OCI-LY7 (cell line): Measurements from ENCODE around the gene HERPUD2. TPM values are rescaled to one million over a fixed set of nuclear protein-coding genes. Genes with fewer than 3 reads are reported as not detected.

Experiments used
- BruUV-seq: library from RNA; stranded (reverse); fragments of 400-500 nt; replicated peaks from 2 replicates; lab custom pipeline; 2021; lab: Mats Ljungman, UMichigan
- CTCF ChIA-PET: fragments of 300-600 bp; sonication (Branson Sonifier 250); formaldehyde crosslinking; loops from one replicate; lab custom pipeline; 2022; ENCODE audit warnings: antibody characterized with exemption; ENCODE audit not compliant: unreplicated experiment; lab: Charles Lee
- POLR2A ChIA-PET: fragments of 300-600 bp; sonication (Branson Sonifier 250); formaldehyde crosslinking; loops from one replicate; lab custom pipeline; 2022; ENCODE audit warnings: antibody characterized with exemption; lab: Charles Lee
- DNase-seq: peaks from one replicate; pipeline ENCODE4 v3.0.0-alpha.2; 2015; ENCODE audit warnings: low spot score
- H2AFZ ChIP-seq: fragments of 200-600 bp; sonication (generic), shearing (Covaris generic); 2 replicates; pipeline ENCODE4 v1.6.1; 2014; ENCODE audit warnings: mild to moderate bottlenecking, antibody characterized with exemption, low read length, moderate library complexity
- H3K27ac ChIP-seq: fragments of 200-600 bp; sonication (generic); 2 replicates; pipeline ENCODE4 v1.5.1; 2014; ENCODE audit warnings: mixed run types, low read depth, mild to moderate bottlenecking, moderate library complexity, low read length, inconsistent platforms; ENCODE audit not compliant: poor library complexity, severe bottlenecking
- H3K36me3 ChIP-seq: fragments of 200-600 bp; sonication (generic); 2 replicates; pipeline ENCODE4 v1.6.1; 2014; ENCODE audit warnings: mild to moderate bottlenecking, antibody characterized with exemption, low read length, moderate library complexity, mixed read lengths; ENCODE audit not compliant: insufficient read depth
- H3K4me1 ChIP-seq: fragments of 200-600 bp; sonication (generic); 2 replicates; pipeline ENCODE4 v1.5.1; 2014; ENCODE audit warnings: mild to moderate bottlenecking, low read length; ENCODE audit not compliant: insufficient read depth, poor library complexity, severe bottlenecking
- H3K4me2 ChIP-seq: fragments of 200-600 bp; sonication (generic); 2 replicates; pipeline ENCODE4 v1.6.1; 2014; ENCODE audit warnings: mild to moderate bottlenecking, low read length
- H3K4me3 ChIP-seq: fragments of 200-600 bp; sonication (generic); 2 replicates; pipeline ENCODE4 v1.5.1; 2014; ENCODE audit warnings: mild to moderate bottlenecking, low read depth, low read length; ENCODE audit not compliant: poor library complexity, severe bottlenecking
- H3K79me2 ChIP-seq: fragments of 200-600 bp; sonication (generic); 2 replicates; pipeline ENCODE4 v1.6.1; 2016; ENCODE audit warnings: low read depth, mild to moderate bottlenecking, low read length, moderate library complexity, mixed read lengths; ENCODE audit not compliant: insufficient read depth
- H3K9me2 ChIP-seq: fragments of 200-600 bp; sonication (generic); 2 replicates; pipeline ENCODE4 v1.6.1; 2016; ENCODE audit warnings: mild to moderate bottlenecking, low read length, mixed read lengths; ENCODE audit not compliant: insufficient read depth
- H3K9me3 ChIP-seq: fragments of 200-600 bp; sonication (generic); 2 replicates; pipeline ENCODE4 v1.6.1; 2014; ENCODE audit warnings: mild to moderate bottlenecking, mixed run types, low read length, mixed read lengths
- H4K20me1 ChIP-seq: fragments of 200-600 bp; sonication (generic); 2 replicates; pipeline ENCODE4 v1.6.1; 2014; ENCODE audit warnings: mild to moderate bottlenecking, antibody characterized with exemption, low read length, moderate library complexity, mixed read lengths; ENCODE audit not compliant: insufficient read depth
- CTCF ChIP-seq: fragments of 200-600 bp; sonication (generic); conservative IDR thresholded peaks from 2 replicates; pipeline ENCODE4 v1.5.1; 2014; ENCODE audit warnings: mild to moderate bottlenecking, antibody characterized with exemption, low read length, moderate library complexity, mixed read lengths
- EZH2phosphoT487 ChIP-seq: fragments of 200-600 bp; sonication (generic); IDR thresholded peaks from 2 replicates; pipeline ENCODE4 v1.6.1; 2018; ENCODE audit warnings: low read depth, borderline replicate concordance, mild to moderate bottlenecking, mixed run types, antibody characterized with exemption, low read length, moderate library complexity, mixed read lengths
- intact Hi-C: fragments of 100-400 bp; cut with micrococcal nuclease; formaldehyde crosslinking; loops from one replicate; pipeline ENCODE4 v1.10.0; 2022; ENCODE audit not compliant: unreplicated experiment
- total RNA-seq, 2 experiments: library from RNA; depleted of rRNA in 1 of 2; stranded (reverse); fragments of >200 nt in 1 of 2; shearing (Covaris generic) in 1 of 2; gene quantifications; 2 replicates each; pipeline ENCODE4 v1.2.3, GENCODE V29; 2014 to 2022

Gene HERPUD2
- total RNA-seq, 2 experiments from 2014 or later = 11.9 to 20.6 TPM

- Histone ChIP-seq H3K4me1 (no peaks in the 10 kb centered on the region), H4K20me1 (no peaks in the 10 kb centered on the region), H3K4me3 (no peak overlapping the region), H3K9me2 (no peaks in the 10 kb centered on the region), H3K79me2 (no peaks in the 10 kb centered on the region), H3K27ac (no peak overlapping the region), H2AFZ (no peak overlapping the region), H3K9me3 (no peaks in the 10 kb centered on the region), H3K36me3 (peaks cover 22% of the 10 kb centered on the region), H3K4me2 (no peak overlapping the region)
- BruUV-seq = no TSS peak
- POLR2A ChIA-PET = no interaction called here
- CTCF ChIA-PET = no interaction called here
- intact Hi-C loops = no loop called here
- TF ChIP-seq EZH2phosphoT487 (no peak), CTCF (no peak)
- no peak for DNase-seq
These were observed 44.2 kb downstream of the HERPUD2 start for GRCh38 chr7:35650751-35651150.

GRCh38 chr7:35649711-35650110, 45.2 kb downstream of the HERPUD2 start:
- no peak overlapping the region for H3K4me2 ChIP-seq
- H3K4me1 ChIP-seq = no peaks in the 10 kb centered on the region
- no peaks in the 10 kb centered on the region for H3K9me3 ChIP-seq
- intact Hi-C loops = no loop called here
- no peaks in the 10 kb centered on the region for H4K20me1 ChIP-seq
- H2AFZ ChIP-seq = no peak overlapping the region
- POLR2A ChIA-PET = no interaction called here
- H3K27ac ChIP-seq = no peak overlapping the region
- H3K4me3 ChIP-seq = no peak overlapping the region
- H3K9me2 ChIP-seq = no peaks in the 10 kb centered on the region
- H3K36me3 ChIP-seq = peaks cover 22% of the 10 kb centered on the region
- CTCF ChIA-PET = no interaction called here
- BruUV-seq = no TSS peak
- TF ChIP-seq EZH2phosphoT487 (no peak), CTCF (no peak)
- no peak for DNase-seq
- H3K79me2 ChIP-seq = no peaks in the 10 kb centered on the region

- H3K79me2 ChIP-seq = no peaks in the 10 kb centered on the region
These were observed 46.6 kb downstream of the HERPUD2 start for GRCh38 chr7:35648367-35648766.

More at GRCh38 chr7:35648367-35648766, 46.6 kb downstream of the HERPUD2 start:
- Histone ChIP-seq H3K9me3 (no peaks in the 10 kb centered on the region), H3K4me3 (no peak overlapping the region), H4K20me1 (no peaks in the 10 kb centered on the region), H3K9me2 (no peaks in the 10 kb centered on the region), H2AFZ (no peak overlapping the region), H3K27ac (no peak overlapping the region), H3K36me3 (peaks cover 17% of the 10 kb centered on the region), H3K4me2 (no peak overlapping the region), H3K4me1 (peaks cover 3% of the 10 kb centered on the region)
- no peak for TF ChIP-seq EZH2phosphoT487
- no TSS peak for BruUV-seq
- intact Hi-C loops = no loop called here
- DNase-seq = no peak
- ChIA-PET POLR2A (interaction anchor here (0.5 to 0.6 kb wide), 2 partner anchors 87 to 543 kb away, joined by 3 read pairs; no protein-coding TSS in a partner anchor), CTCF (interaction anchor here (0.6 kb wide), 1 partner anchor 11 kb away, joined by 3 read pairs; no protein-coding TSS in a partner anchor)
